Measurements from ENCODE around the gene PCDH20.
A peak's percentile ranks its signal among the peaks of the same experiment; 100 is the strongest.
"Not testable (repeated sequence)": the region's sequence is repeated elsewhere in the genome, so short reads cannot be mapped to it uniquely, and the experiment has no call there.

PCDH20 gene, protein sequence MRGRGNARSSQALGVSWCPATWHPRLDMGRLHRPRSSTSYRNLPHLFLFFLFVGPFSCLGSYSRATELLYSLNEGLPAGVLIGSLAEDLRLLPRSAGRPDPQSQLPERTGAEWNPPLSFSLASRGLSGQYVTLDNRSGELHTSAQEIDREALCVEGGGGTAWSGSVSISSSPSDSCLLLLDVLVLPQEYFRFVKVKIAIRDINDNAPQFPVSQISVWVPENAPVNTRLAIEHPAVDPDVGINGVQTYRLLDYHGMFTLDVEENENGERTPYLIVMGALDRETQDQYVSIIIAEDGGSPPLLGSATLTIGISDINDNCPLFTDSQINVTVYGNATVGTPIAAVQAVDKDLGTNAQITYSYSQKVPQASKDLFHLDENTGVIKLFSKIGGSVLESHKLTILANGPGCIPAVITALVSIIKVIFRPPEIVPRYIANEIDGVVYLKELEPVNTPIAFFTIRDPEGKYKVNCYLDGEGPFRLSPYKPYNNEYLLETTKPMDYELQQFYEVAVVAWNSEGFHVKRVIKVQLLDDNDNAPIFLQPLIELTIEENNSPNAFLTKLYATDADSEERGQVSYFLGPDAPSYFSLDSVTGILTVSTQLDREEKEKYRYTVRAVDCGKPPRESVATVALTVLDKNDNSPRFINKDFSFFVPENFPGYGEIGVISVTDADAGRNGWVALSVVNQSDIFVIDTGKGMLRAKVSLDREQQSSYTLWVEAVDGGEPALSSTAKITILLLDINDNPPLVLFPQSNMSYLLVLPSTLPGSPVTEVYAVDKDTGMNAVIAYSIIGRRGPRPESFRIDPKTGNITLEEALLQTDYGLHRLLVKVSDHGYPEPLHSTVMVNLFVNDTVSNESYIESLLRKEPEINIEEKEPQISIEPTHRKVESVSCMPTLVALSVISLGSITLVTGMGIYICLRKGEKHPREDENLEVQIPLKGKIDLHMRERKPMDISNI

DNA sequence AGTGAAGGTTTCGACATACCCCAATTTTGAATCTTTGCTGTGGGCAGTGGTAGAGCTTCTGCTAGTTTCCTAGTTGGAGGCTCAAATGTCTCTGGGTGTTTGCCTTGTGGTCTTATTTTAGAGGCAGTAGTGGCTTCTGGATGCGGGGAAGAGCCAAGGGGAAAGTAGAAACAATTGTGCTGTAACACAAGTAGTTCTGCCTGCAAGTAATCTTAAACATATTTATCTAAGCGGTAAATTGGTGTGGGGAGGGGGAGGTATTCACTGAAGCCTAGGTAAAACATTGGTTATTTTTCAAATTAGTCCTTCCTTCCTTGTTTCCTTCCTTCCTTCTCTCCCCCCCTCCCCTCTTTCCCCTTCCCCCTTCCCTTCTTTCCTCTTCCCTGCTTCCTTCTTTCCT lies at the start of gene PCDH20:
TSS of gene PCDH20 (minus strand) at position 101 of the 400 bp plus-strand sequence. CDS start 691 bp downstream, outside the sequence.
- DNase-seq: no peak

GRCh38 chr13:61463024-61463423 lies 47.4 kb upstream of the PCDH20 start:
- DNase-seq: peak; percentile 87 to 92

DNA sequence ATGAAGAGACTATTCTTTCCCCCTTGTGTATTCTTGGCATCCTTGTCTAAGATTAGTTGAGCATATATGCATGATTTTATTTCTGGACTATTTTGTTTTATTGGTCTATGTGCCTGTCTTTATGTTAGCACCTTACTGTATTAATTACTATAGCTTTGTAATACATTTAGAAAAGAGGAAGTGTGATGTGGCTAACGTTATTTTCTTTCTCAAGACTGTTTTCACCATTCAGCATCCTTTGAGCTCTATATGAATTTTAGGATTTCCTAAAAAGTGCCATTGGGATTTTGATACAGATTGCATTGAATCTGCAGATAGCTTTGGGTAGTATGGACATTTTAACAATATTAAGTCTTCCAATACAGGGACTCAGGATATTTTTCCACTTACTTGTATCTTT lies 37.5 kb upstream of the PCDH20 start:
- DNase-seq: no peak

GRCh38 chr13:61432029-61432428 lies 16.4 kb upstream of the PCDH20 start:
- DNase-seq: no peak

GRCh38 chr13:61423915-61424314 lies 8.3 kb upstream of the PCDH20 start:
- no peak for DNase-seq

GRCh38 chr13:61417086-61417570 lies 1.5 kb upstream of the PCDH20 start:
- DNase-seq: no peak

DNA sequence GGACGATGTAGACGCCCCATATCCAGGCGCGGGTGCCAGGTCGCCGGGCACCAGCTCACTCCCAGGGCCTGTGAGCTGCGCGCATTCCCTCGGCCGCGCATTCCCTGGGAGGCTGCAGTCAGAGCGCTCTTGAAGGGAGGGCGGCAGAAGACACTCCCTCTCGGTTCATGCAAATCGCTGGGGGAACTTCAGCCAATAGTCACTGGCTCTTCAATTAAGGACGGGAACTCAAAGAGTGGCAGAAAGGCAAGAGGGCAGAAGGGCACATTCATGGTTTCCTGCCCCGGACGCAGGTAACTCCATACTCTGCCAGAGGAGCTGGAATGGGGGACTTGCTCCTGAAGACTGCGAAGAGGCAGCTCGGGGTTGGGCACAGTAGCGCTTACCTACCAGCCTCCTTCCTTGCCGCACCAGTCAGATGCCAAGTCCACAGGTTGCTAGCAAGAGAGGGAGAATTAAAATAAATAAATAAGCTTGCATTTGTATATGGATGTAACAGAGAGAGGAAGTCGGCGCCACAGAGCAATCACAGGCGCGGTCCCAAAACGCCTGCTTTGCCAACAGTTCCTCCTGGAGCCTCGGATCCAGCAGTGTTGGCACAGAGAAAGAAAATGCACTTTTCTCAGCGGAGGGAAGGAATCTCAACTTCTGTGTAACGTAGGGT lies 459 bp downstream of the PCDH20 start:
- peak; percentile 73 to 81 for DNase-seq

DNA sequence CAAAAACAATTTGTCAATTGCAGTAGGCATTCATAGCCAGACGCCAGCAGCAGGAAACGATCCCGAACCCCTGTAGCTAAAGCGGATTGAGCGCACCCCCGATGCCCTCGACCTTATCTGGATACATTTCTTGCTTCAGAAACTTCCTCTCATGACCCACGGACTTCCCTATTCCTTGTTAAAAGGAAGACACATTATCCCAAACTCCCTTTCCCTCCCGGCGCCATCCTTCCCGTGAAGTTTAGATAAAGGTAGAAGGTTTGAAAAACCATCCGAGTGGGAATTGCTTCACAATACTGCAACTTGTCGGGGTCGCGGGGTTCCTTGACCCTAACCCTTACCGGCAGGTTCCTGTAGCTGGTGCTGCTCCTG lies 977 bp downstream of the PCDH20 start:
- no peak for DNase-seq

- DNase-seq: no peak
Measured at GRCh38 chr13:61413572-61414535, 1.8 kb downstream of the PCDH20 start.

DNA sequence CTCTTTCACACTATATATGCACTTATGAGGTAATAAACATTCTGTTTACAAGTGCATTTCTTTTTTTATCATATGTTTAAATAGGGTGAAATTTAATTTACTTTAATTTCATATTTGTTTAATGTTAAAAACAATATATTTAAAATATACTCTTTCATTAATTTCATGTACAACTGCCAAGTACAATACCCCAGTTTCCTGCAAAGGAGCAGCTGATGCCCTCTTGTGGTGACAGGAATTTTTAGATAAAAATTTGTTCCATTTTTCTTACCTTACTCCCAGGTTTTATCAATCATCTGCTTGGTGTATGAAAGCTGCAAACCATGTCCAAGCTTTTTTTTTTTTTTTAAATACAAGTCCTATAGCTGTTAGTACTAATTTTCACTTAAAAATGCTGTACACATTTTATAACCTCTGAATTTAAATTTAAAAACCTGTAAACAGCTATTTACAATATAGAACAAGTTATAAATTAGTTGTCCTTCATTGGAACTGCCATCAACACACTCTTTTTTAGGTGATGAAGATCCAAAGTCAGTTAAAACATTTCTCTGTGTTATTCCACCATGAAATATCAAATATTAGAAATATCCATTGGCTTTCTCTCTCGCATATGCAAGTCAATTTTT lies 4.9 kb downstream of the PCDH20 start:
- peak in 1 of 2 experiments; percentile 31 for DNase-seq

GRCh38 chr13:61410266-61410665 lies 5.4 kb downstream of the PCDH20 start:
- no peak for DNase-seq

- DNase-seq: no peak
Measured at GRCh38 chr13:61408571-61408970, 7.1 kb downstream of the PCDH20 start.

- no peak for DNase-seq
Measured at GRCh38 chr13:61406275-61406674, 9.4 kb downstream of the PCDH20 start.

- DNase-seq: no peak
Measured at GRCh38 chr13:61396121-61396520, 19.5 kb downstream of the PCDH20 start.

DNA sequence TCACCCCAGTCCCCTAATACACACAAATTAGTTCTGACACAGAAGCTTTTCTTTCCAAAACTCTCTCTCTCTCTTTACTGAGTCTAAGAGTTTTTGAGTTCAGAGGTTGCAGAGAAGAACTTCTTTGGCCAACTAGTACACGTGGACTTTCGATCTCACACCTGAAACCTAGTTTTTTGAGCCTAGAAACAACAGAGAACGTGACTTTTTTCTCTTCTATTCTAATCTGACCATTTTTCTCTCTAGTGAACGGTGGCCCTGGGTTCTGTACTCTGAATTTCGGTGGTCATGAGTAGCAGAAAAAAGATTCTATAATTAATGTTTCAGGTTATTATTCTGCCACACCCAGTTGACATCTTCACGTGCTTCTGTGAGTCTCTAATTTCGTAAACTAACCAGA lies 24.2 kb downstream of the PCDH20 start:
- no peak for DNase-seq

DNA sequence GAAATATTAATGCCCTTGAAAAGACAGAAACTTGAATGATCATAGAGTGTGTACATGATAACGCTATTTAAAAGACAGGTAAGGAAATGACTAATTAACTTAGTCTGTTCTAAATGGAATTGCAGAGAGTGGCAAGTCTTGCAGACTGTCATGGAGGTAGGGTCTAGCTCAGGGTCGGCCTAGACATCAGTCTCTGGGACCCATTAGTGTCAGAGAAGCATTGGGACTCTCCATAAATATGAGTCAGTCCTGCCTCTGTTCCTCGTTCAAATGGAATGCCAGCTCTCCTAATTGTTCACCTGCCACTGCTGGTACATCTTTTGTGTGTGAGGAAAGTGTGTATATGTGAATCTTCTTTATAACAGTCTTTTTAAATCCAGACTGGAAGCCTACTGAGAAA lies 28.0 kb downstream of the PCDH20 start:
- DNase-seq: no peak

DNA sequence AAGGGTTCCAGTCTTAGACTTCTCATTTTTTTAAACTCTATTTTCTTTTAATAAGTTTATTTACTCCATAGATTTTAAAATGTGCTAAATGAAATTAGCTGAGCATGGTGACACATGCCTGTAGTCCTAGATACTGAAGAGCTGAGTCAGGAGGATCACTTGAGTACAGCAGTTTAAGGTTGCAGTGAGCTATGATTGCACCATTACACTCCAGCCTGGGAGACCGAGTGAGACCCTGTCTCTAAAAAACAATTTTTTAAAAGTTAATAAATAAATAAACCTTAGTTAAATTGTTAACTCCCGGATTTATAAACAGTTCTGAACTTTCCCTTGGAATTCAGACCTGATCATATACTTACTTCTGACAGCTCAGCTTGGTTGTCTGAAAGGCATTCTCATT lies 32.5 kb downstream of the PCDH20 start:
- no peak for DNase-seq

DNA sequence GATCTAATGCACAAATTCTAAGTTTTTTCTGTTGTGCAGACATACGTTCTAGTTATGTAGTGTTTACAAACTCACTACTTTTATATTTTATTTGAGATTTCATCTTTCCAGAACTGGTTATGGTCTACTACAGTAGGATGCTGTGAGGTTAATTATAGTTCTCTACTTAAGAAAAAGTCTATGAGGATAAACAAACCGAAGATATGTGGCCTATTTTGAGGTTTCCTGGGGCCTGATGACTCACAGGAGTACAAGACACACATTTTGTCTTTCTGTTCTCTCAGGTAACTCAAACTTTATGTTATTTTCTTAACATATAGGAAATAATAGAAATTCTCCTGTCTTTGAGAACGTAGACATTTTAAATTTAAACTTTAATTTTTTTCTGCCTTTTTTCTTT lies 45.1 kb downstream of the PCDH20 start:
- no peak for DNase-seq

- DNase-seq: not testable (repeated sequence)
Measured at GRCh38 chr13:61364690-61365089, 51.0 kb downstream of the PCDH20 start.

- DNase-seq: no peak
Measured at GRCh38 chr13:61362522-61362921, 53.1 kb downstream of the PCDH20 start.
